ENCODE data around the gene HECW1.
"Not testable (repeated sequence)": the region's sequence is repeated elsewhere in the genome, so short reads cannot be mapped to it uniquely, and the experiment has no call there.

Gene HECW1

GRCh38 chr7:43151076-43151475 is 38.6 kb downstream of the HECW1 start:
- no peak for DNase-seq

- no peak for DNase-seq
Measured at GRCh38 chr7:43152696-43153095, 40.2 kb downstream of the HECW1 start.

DNA sequence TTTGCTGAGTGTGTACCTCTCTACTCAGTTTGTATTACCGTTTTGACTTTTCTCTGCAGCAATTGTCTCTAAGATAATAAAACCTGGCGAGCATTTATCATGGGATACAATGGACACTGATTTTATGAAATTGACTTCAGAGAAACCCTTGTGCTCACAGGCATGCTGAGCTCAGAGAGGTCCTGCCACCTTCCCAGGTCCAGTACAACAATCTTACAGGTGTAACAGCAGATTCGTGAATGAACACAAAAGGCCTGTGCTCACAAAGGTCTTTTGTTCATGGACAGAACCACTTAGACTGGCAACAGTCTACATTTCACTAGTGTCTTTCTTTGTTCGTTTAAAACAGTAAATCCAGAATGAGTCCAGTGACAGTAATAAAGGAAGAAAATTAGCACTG is 43.2 kb downstream of the HECW1 start:
- no peak for DNase-seq

GRCh38 chr7:43163885-43164284 is 51.4 kb downstream of the HECW1 start:
- no peak for DNase-seq

- no peak for DNase-seq
Measured at GRCh38 chr7:43164757-43165156, 52.3 kb downstream of the HECW1 start.

DNA sequence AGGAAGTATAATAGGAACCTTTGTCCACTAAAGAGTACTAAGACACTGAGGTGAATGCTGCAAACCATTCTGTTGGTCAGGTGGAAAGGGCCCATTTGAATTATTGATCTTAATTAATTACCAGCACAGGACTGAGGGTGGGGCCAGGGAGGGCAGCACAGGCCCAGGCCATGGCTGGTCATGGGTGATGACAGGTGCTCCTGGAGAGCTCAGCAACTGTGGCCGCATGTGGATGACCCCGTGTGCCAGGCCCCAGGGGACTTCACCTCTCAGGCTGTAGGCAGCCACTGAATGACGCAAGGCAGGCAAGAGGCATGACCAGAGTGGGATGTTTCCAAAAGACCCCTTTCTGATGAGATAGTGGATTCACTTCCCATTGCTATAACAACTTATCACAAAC is 54.2 kb downstream of the HECW1 start:
- DNase-seq: no peak

DNA sequence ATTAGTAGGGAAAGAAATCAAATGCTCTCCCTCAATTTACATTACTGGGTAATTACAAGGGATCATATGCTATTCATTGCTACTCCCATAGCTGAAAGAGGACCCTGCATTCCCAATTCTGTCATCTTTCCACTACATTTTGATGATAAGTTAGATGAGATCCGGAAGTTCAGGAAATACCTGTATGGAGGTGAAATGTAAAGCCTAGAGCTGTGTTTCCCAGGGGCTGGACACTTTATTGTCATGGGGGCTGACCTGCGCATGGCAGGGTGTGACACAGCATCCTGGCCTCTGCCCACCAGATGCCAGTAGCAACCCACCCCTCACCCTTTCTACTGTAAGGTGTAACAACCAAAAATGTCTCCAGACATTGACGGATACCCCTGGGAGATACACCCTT is 56.6 kb downstream of the HECW1 start:
- no peak for DNase-seq

DNA sequence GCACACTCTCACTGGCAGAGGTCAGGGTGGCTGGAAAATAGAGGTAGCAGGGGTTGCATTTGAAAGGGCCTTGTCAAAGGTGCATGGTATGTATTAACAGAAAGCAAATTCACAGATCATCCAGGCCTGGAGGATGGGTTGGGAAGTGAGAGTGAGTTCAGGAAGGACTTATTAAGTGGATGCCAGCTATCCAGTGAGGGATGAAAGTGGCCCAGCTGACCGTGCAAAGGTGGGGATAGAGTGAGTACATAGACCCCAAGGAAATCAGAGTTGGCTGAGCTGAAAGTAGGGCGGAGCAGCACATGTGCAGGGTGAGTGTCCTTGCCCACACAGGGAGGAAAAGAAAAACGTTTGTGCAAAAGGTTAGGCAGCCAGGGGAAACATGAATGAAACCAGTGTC is 58.1 kb downstream of the HECW1 start:
- DNase-seq: no peak

- DNase-seq: no peak
Measured at GRCh38 chr7:43175570-43176200, 63.2 kb downstream of the HECW1 start.

DNA sequence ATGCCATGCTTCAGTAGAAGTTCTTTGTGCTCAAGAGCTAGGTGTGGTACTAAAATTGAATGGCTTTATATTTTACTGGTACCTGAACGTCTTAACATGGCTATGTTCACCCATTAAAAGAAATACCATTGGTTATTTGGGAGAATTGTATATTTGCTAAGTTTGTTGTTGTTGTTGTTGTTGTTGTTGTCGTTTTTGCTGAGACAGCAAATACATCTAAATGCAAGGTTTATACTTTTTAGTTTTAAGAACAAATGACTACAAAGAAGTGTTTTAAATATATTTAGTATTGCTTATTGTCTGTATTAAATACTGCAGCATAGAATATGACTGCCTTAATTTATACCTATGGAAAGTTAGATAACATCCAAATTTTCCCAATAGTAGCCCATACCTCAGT is 66.9 kb downstream of the HECW1 start:
- no peak for DNase-seq

DNA sequence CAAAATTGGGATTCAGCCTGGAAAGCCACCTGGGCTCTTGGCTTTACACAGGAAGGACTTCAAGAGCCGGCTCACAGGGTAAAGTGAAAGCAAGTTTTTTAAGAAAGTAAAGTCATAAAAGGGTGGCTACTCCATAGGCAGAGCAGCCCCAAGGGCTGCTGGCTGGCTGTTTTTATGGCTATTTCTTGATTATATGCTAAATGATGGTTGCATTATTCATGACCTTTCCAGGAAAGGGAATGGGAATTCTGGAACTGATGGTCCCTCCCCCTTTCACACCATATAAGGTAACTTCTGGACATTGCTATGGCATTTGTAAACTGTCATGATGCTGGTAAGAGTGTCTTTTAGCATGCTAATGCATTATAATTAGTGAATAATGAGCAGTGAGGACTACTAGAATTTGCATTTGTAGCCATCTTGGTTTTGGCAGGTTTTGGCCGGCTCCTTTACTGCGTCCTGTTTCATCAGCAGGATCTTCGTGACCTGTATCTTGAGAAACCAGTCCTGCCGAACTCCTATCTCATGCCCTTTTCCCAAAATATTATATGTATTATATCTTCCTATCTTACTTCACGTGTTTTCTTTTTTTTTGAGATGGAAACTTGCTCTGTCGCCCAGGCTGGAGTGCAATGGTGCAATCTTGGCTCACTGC is 80.5 kb downstream of the HECW1 start:
- DNase-seq: no peak

DNA sequence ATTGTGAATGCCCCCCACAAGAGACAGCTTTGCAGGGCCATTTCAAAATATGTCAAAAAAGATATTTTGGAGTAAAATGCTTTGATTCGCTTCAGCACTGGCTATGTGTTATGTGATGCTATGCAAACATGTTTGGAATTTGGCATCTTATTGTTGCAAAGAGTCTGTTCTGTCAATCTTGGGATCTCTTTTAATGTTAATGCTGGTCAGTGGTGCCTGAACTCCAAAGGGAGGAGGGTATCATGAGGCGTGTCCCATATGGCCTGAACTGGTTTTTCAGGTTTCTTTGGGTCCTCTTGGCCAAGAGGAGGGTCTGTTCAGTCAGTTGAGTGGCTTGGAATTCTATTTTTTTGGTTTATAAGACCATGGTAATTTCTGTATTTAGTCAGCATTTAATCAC is 81.4 kb downstream of the HECW1 start:
- no peak for DNase-seq

- no peak for DNase-seq
Measured at GRCh38 chr7:43195256-43195655, 82.8 kb downstream of the HECW1 start.

DNA sequence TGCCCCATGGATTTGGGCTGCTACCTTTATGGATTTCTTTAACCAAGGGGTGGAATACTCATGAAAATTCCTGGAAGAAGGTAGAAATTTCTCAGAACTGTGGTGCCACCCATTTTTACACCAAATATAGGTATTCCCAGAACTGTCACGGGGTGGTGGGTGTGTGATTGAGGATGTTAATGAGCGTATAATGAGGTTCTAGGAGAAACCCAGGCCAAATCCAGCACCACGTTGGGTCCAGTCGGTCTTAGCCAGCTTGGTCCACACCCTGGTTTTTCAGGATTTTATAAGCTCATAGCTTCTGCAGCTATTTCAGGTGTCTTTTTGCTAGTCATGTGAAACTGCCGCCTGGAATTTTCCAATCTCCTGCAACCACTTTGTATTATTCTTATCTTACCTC is 83.3 kb downstream of the HECW1 start:
- DNase-seq: no peak

DNA sequence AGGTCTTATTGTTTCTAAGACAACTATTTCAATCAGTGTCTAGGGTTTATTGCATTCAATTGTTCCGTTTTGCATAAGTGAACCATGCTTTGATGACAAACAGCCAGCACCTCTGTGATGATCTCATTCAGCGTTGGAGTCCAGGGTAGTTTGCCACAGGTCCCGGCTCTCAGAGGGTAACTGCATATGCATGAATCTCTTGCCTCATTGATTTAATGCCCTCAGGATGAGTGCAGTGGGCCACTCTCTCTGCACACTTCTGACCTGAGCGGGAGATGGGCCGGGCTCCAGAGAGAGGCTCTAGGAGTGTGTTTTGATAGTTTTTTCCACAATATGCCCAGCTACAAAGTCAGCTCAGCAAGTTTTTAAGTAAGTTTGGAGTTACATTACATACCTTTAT is 83.9 kb downstream of the HECW1 start:
- DNase-seq: no peak

DNA sequence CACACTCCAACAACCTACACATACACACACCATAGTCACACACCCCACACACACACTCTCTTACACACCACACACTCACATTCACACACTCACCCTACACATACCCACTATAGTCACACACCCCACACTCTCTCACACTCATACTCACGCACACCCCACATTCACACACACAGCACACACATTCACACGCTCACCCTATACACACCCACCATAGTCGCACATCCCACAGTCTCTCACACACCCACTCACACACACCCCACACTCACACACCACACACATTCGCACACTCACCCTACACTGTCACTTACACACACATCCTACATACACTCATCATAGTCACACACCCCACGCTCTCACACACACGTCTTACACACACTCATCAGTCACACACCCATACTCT is 85.6 kb downstream of the HECW1 start:
- no peak for DNase-seq

- no peak for DNase-seq
Measured at GRCh38 chr7:43198599-43199090, 86.2 kb downstream of the HECW1 start.

GRCh38 chr7:43199371-43200160 is 87.1 kb downstream of the HECW1 start:
- no peak for DNase-seq

DNA sequence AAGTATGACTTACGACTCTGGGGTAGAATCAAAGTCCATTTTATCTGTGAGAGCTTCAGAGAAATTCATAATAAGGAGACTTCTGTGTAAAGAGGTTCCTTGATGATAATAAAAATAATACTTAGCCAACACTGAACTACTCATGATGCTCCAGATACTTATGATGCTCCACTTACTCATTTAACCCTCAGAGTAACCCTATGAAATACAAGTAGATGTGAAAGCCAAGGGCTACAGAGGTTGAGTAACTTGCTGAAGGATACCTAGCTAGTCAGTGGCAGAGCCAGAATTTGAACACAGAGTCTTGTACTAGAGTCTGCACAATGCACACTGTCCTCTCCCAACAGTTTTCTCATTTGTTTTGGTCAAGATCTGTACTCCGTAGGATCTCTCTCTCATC is 89.5 kb downstream of the HECW1 start:
- DNase-seq: no peak

DNA sequence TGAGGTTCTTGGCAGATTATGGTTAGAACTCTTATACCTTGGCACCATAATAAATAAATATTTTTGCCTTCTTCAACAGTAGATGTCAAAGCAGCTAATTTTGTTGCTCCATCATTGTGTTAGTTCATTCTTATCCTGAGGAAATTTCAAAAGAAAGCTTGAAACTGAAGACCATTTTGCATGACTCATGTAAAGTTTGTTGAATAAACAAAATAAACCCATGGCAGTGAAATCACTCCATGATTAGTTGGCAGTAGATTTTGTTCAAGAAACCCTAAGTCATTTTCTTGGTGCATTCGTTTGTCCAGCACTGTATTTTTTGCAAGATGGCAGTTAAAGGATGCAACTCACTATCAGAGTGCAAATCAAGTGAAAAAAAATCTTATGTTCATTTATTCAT is 91.6 kb downstream of the HECW1 start:
- DNase-seq: no peak

- DNase-seq: no peak
Measured at GRCh38 chr7:43205171-43205795, 92.8 kb downstream of the HECW1 start.

- no peak for DNase-seq
Measured at GRCh38 chr7:43208242-43208641, 95.8 kb downstream of the HECW1 start.

GRCh38 chr7:43210539-43210938 is 98.1 kb downstream of the HECW1 start:
- DNase-seq: not testable (repeated sequence)

- DNase-seq: no peak
Measured at GRCh38 chr7:43211286-43211685, 98.8 kb downstream of the HECW1 start.

All from activated gamma-delta T cell (primary cell).